ENCODE results near the gene MTX1. TPM values are rescaled to one million over a fixed set of nuclear protein-coding genes. Genes with fewer than 3 reads are reported as not detected.

MTX1 gene
- total and polyA plus RNA-seq, 9 of the 15 experiments (the other 6 are each of a cell fraction or from before 2014, with no cell fraction given): 29.1 to 98.4 (median 66.9) TPM

DNA sequence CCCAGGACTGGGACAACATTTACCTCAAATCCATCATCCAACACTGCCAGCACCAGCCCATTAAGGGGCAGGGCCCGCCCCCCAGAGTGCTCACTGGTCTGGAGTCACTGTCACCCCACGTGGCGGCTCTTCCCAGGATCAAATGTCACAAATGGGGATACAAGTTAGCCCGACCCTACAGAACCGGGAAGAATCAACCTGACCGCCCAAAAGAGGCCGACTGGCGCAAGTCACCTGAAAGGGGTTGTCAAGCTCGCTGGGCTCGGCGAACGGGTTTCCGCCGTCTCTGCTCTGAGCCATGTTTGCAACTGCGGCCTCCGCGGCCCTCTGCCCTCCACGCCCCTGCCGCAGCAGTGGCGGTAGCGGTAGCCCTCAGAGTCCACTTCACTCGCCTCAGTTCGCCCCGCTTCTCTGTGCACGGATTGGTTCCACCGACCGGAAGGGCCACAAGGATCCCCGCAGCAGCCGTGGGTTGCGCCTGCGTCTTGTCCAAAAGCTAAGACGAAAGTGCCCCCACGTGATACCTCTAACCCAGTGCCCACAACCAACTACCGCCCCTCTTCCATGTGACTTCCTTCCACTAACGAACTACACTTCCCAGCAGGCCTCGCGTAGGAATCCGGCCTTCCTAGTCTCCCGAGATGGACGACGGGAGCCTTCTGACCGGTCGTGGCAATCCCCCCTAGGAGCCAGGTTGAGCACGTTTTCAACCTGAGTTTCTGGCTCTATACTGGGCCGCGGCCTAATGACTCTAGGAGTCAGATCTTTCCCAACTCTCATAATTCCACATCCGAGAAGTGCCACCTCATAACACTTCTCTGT is 53.6 kb downstream of the MTX1 start, which contains the start of gene SCAMP3 (continued):
- TF ChIP-seq, protein P1, sequence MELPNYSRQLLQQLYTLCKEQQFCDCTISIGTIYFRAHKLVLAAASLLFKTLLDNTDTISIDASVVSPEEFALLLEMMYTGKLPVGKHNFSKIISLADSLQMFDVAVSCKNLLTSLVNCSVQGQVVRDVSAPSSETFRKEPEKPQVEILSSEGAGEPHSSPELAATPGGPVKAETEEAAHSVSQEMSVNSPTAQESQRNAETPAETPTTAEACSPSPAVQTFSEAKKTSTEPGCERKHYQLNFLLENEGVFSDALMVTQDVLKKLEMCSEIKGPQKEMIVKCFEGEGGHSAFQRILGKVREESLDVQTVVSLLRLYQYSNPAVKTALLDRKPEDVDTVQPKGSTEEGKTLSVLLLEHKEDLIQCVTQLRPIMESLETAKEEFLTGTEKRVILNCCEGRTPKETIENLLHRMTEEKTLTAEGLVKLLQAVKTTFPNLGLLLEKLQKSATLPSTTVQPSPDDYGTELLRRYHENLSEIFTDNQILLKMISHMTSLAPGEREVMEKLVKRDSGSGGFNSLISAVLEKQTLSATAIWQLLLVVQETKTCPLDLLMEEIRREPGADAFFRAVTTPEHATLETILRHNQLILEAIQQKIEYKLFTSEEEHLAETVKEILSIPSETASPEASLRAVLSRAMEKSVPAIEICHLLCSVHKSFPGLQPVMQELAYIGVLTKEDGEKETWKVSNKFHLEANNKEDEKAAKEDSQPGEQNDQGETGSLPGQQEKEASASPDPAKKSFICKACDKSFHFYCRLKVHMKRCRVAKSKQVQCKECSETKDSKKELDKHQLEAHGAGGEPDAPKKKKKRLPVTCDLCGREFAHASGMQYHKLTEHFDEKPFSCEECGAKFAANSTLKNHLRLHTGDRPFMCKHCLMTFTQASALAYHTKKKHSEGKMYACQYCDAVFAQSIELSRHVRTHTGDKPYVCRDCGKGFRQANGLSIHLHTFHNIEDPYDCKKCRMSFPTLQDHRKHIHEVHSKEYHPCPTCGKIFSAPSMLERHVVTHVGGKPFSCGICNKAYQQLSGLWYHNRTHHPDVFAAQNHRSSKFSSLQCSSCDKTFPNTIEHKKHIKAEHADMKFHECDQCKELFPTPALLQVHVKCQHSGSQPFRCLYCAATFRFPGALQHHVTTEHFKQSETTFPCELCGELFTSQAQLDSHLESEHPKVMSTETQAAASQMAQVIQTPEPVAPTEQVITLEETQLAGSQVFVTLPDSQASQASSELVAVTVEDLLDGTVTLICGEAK (IDR thresholded peaks at IDR 0.05): peak; percentile 87
- TF ChIP-seq, protein P1 (CRISPR knock-in tag; IDR thresholded peaks at IDR 0.05): no peak
- TF ChIP-seq PHF20 (IDR thresholded peaks at IDR 0.05; ENCODE audit: partially characterized antibody): peak; percentile 73
- no peak for TF ChIP-seq NFE2 (IDR thresholded peaks at IDR 0.05; ENCODE audit: low read depth)
- TF ChIP-seq, protein P2, sequence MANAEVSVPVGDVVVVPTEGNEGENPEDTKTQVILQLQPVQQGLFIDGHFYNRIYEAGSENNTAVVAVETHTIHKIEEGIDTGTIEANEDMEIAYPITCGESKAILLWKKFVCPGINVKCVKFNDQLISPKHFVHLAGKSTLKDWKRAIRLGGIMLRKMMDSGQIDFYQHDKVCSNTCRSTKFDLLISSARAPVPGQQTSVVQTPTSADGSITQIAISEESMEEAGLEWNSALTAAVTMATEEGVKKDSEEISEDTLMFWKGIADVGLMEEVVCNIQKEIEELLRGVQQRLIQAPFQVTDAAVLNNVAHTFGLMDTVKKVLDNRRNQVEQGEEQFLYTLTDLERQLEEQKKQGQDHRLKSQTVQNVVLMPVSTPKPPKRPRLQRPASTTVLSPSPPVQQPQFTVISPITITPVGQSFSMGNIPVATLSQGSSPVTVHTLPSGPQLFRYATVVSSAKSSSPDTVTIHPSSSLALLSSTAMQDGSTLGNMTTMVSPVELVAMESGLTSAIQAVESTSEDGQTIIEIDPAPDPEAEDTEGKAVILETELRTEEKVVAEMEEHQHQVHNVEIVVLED (CRISPR knock-in tag; IDR thresholded peaks at IDR 0.05): peak; percentile 51; the same call in 1 of the 2 replicates
- TF ChIP-seq, protein P3, sequence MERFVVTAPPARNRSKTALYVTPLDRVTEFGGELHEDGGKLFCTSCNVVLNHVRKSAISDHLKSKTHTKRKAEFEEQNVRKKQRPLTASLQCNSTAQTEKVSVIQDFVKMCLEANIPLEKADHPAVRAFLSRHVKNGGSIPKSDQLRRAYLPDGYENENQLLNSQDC (CRISPR knock-in tag; IDR thresholded peaks at IDR 0.05): no peak
- TF ChIP-seq DDX20 (tag; IDR thresholded peaks at IDR 0.05; ENCODE audit: low read depth): no peak
- no peak for TF ChIP-seq TAL1 (IDR thresholded peaks at IDR 0.05)
- TF ChIP-seq BMI1 (IDR thresholded peaks at IDR 0.05; ENCODE audit: low read length): no peak; the same call in 1 of the 2 replicates
- TF ChIP-seq ZNF282 (CRISPR knock-in tag; IDR thresholded peaks at IDR 0.05): no peak
- TF ChIP-seq, protein P4, sequence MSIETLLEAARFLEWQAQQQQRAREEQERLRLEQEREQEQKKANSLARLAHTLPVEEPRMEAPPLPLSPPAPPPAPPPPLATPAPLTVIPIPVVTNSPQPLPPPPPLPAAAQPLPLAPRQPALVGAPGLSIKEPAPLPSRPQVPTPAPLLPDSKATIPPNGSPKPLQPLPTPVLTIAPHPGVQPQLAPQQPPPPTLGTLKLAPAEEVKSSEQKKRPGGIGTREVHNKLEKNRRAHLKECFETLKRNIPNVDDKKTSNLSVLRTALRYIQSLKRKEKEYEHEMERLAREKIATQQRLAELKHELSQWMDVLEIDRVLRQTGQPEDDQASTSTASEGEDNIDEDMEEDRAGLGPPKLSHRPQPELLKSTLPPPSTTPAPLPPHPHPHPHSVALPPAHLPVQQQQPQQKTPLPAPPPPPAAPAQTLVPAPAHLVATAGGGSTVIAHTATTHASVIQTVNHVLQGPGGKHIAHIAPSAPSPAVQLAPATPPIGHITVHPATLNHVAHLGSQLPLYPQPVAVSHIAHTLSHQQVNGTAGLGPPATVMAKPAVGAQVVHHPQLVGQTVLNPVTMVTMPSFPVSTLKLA (conservative IDR thresholded peaks at IDR 0.05): peak; percentile 98 to 99

All from K562 (cell line).